Measurements from ENCODE around the gene EFHC1.
"Not testable (repeated sequence)": the region's sequence is repeated elsewhere in the genome, so short reads cannot be mapped to it uniquely, and the experiment has no call there.

EFHC1 gene

DNA sequence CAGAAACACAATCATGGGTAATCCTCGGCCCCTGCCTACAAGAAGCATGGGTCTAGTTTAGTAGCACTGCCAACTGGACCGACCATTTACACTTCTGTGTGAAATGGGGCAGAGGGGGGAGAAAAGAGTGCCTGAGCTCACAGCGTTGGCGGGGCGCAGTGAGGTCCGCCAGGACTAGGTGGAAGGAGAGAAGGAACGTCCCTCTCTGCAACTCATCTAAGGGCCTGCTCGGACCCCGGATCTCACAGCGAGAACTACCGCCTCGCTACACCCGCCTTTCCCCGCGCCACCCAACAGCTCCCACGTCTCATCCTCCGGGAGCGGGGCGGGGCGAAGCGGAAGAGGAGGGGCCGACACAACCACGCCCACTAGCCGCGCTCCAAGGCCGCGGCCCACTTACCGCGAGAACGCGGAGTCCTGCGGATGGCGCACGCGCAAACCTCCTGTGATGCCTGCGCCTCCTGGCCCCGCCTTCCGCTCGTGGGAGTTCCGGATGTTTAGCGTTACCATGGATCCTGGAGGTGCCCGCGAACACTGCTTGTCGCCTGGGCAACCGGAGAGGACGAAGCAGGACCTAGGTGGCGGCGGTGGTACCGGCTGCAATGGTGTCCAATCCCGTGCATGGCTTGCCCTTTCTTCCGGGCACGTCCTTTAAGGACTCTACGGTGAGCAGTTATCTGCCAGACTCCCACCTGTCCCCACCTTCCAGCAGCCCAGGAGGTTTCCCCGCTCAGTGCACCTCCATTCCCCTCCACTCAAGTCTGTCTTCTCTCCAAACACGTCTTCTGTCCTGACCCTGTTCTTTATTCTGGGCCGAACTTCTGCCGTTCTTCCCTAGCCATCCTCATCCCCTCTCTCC is at the start of gene EFHC1:
Gene EFHC1 (plus strand): TSS at position 534 of the 859 bp plus-strand sequence. CDS start 69 bp downstream, at position 603.
- peak; percentile 96 for DNase-seq (ENCODE audit: low read depth in 2 of 2)

DNA sequence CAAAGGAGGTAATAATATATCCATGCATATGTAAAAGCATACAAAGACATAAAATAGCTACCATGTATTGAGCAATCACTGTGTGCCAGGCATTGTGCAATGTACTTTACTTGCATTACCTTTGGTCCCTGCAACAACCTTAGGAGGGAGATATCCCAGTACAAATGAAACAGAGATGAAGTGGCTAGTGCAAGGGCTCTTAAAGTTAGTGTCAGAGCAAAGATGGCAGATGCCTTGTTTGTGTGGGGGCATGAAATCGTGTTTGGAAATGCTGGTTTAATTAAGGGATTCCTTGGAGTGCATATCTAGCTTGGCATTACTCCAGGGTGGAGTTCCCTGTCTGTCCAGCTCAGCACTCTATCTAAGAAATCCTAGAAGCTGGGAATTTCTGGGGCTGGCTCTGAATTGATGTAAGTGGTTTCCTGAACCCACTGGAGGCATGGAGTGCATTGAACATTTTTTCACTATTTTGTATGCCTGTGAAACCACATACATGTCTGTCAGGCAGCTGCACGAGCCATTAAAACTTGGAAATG is 48.4 kb upstream of the EFHC1 start:
- DNase-seq (ENCODE audit: low read depth in 2 of 2): no peak

DNA sequence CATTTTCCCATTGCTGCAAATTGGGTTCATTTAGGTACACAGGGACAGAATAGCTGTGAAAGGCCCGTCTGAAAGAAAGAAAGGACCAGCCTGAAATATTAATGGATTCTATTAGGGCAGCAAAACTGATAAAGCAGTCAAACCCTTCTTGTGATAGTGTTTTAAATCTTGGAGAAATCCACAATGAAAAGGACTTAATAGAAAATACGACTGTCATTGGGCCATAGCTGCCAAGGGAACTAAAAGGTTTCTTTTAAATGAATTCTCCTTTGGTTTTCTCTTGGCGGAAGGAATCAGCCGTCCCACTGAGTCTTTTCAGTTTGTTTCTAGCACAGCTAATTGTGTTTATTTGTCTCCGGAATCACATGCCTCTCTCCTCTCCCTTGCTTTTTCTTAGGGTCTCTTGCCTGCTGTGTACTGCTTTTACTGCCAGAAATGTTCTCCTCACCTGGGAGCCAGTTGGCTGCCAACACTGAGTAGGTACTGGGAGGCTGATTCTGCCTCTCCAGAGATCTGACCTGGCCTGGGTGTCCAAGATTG is 46.9 kb upstream of the EFHC1 start:
- no peak for DNase-seq (ENCODE audit: low read depth in 2 of 2)

GRCh38 chr6:52374247-52374646 is 45.9 kb upstream of the EFHC1 start:
- no peak for DNase-seq (ENCODE audit: low read depth in 2 of 2)

GRCh38 chr6:52375780-52376556 is 44.2 kb upstream of the EFHC1 start:
- DNase-seq (ENCODE audit: low read depth in 2 of 2): no peak

DNA sequence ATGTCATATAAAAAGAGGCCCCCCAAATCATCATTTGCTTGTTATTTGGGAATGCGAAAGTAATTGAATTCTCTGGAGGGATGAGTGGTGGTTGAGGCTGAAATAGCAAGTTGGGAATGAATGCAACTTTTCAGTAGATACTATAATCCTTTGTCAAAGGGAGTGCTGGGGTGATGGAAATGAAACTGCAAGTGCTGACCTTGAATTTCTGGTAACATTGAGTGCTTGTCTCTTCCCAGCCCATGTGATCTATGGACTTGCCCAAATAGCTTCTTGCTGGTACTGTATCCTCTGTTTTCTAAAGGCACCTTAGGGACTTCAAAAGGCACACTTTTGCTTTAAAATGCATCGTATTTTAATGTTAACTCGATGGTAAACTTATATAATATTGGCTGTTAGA is 43.4 kb upstream of the EFHC1 start:
- no peak for DNase-seq (ENCODE audit: low read depth in 2 of 2)

DNA sequence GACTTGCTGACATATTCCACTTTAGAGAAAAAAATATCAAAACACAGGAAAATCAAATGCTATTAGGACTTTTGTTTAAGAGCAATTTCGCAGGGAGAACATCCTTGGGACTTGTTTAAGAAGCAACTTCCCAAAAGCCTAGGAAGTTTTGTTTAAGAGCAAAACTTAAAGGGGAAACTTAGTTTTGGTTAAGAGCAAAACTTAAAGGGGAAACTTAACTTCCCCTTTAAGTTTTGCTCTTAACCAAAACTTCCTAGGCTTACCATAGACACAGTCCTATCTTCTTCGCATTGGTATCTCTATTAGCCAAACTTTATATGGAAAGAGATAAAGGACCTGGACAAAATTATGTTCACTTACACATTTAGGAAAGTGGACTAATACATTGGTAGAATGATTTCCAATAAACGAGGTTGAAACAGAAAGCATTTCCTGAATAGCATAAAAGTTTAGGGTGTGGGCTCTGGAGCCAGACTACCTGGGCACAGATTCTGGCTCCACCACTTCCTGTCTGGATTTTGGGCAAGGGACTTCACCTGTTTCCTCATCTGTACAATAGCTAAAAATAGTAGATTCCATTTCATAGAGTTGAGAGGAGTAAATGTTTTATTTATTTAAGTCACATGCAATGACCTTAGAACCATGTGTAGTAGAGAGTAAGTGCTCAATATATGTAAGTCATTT is 42.5 kb upstream of the EFHC1 start:
- DNase-seq (ENCODE audit: low read depth in 2 of 2): no peak

DNA sequence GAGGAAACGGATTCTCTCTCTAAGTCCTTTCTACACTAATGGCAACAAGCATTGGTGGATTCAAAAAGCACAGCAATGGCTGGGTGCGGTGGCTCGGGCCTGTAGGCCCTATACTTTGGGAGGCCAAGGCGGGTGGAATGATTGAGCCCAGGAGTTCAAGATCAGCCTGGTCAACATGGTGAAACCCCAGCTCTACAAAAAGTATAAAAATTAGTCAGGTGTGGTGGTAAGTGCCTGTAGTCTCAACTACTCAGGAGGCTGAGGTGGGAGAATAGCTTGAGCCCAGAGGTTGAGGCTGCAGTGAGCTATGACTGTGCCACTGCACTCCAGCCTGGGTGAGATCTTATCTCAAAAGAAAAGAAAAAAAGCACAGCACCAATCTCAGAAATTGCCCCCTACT is 38.9 kb upstream of the EFHC1 start:
- DNase-seq (ENCODE audit: low read depth in 2 of 2): no peak

GRCh38 chr6:52384145-52384766 is 35.9 kb upstream of the EFHC1 start:
- DNase-seq (ENCODE audit: low read depth in 2 of 2): no peak

DNA sequence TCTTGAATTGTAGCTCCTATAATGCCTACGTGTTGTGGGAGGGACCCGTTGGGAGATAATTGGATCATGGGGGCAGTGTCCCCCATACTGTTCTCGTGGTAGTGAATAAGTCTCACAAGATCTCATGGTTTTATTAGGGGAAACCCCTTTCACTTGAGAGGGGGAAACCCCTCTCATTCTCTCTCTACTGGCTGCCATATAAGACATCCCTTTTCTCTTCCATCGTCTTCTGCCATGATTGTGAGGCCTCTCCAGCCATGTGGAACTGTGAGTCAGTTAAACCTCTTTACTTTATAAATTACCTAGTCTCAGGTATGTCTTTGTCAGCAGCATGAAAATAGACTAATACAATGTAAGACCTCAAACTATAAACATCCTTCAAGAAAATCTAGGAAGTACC is 35.1 kb upstream of the EFHC1 start:
- DNase-seq (ENCODE audit: low read depth in 2 of 2): no peak

GRCh38 chr6:52388119-52388518 is 32.0 kb upstream of the EFHC1 start:
- DNase-seq (ENCODE audit: low read depth in 2 of 2): not testable (repeated sequence)

DNA sequence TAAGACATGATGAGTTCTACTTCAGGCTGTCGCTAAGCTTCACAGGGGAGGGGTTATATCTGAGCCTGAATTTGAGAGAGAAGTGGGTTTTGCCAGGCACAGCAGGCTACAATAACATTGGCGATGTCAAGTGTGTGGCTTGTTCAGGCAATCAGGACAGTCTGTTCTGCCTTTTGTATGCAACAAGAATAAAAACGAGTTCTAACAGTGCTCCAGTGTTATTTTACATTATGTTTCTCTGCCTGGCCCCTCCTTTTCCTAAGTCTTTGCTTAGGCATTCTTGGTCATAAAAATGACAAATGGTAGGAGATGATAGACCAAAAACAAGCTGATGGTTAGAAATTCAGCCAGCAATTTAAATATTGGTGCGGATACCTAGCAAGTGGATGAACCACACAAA is 31.4 kb upstream of the EFHC1 start:
- DNase-seq (ENCODE audit: low read depth in 2 of 2): no peak

GRCh38 chr6:52389264-52389625 is 30.9 kb upstream of the EFHC1 start:
- DNase-seq (ENCODE audit: low read depth in 2 of 2): no peak

- no peak for DNase-seq (ENCODE audit: low read depth in 2 of 2)
Measured at GRCh38 chr6:52389626-52390360, 30.3 kb upstream of the EFHC1 start.

DNA sequence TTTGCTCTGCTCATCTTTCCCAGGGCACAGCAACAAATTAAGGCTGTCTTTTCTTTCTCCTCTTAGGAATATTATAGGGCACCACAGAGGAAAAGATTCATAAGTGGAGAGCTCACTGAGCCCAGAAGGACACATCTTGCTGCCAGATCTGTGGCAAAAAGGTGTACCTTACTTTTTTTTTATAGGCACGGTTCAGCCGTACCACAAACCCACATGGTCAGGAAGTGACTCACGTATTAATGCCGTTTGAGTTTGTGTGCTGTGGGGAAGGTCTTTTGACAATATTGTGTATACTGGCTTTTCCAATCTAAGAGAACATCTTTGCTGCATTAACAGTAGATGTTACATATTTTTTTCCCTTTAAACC is 29.8 kb upstream of the EFHC1 start:
- DNase-seq (ENCODE audit: low read depth in 2 of 2): peak in 1 of 2 donors; percentile 41

DNA sequence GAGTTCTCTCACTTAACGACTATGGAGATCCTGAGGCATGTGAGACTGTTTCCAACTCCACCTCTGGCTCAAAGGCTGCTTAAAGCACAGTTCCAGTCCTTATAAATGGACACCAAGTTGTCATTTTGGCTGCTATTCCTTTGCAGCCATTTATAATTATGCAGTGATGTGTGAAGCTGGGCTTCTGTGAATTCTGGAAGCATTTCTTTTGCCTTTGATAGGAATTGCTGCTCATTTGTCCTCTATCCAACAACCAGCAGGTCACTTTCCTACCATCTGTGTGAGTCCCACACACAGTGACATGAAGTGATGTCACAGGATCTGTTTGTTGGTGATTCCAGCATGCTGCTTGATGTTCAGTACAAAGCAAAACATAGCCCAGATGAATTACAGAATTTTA is 28.5 kb upstream of the EFHC1 start:
- DNase-seq (ENCODE audit: low read depth in 2 of 2): no peak

DNA sequence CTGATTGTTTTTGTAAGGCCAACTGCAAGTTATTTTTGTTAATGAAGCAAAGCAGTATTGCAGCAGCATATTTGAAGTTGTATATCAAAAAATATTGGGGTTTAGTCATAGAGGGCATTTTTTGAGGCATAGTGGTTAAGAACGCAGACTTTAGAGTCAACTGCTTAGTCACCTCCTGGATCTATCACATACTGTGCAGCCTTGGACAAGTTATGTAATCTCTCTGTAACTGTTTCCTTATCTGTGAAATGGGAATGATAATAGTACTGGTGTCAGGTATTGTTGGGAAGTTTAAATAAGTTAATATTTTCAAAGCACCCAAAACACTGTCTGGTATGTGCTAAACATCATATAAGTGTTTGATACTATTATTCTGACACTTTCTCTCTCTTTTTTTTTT is 27.2 kb upstream of the EFHC1 start:
- no peak for DNase-seq (ENCODE audit: low read depth in 2 of 2)

DNA sequence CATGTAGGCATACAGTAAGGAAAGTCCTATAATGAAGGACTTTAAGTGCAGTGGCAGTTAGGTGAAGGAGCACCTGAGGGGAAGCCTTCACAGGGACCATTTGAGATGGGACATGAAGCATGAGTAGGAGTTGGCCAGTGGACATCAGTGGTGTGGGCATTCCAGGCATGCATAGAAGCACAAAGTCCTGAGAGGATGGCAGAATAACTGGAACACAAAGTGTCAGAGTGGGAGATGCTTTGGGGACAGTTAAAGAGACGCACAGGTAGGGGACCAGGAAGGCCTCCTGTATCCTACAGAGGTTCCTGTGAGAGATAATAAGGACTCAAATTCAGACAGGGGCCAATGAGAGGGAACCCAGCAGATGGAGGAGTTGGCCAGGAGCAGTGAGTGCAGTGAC is 26.4 kb upstream of the EFHC1 start:
- no peak for DNase-seq (ENCODE audit: low read depth in 2 of 2)

- DNase-seq (ENCODE audit: low read depth in 2 of 2): no peak
Measured at GRCh38 chr6:52394251-52394666, 25.9 kb upstream of the EFHC1 start.

- DNase-seq (ENCODE audit: low read depth in 2 of 2): no peak
Measured at GRCh38 chr6:52395969-52396368, 24.2 kb upstream of the EFHC1 start.

Measured in stimulated activated CD8-positive, alpha-beta memory T cell treated with anti-CD3 and anti-CD28 coated beads, Interleukin-7, amount 100 ng/mL, for 1 hour (primary cell).